ENCODE results near the gene TMEM37.

DNA sequence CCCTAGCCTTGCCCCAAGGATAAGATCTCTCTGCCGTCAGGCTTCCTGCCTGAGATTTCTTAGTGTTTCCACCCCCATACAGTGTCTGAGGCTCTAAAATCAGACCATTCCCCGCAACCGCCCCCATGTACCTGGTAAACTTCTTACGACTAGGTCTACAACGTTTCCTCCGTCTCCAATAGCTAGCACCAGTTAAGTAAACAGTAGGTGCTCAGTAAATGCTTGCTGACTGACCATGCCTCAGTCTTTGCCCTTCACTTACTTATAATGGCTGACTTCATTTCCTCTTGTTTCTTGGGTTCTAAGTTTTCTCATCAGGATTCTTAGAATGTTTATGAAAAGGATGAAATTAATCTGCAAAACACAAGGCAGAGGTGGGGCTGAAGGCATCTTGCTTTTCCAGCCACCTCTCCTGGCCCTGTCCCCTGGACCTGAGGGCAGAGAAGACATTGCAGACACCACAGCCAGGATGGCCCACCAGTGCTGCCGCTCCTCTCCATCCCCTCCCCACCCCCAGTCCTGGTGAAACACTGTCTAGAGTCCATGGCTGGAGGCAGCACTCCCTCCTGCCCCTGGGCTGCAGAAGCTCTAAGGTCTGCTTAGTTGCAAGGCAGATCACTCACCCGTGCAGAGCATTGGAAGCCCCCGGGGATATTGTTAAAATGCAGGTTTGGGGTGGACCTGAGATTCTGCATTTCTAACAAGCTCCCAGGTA, 16.9 kb downstream of the TMEM37 start:
- TF ChIP-seq POLR2A (IDR thresholded peaks at IDR 0.05) (no peak), CTCF (IDR thresholded peaks at IDR 0.05) (no peak), POLR2AphosphoS5 (IDR thresholded peaks at IDR 0.05) (no peak)
